CD4-positive, alpha-beta T cell (primary cell): ENCODE results near the gene CHIA. TPM values are rescaled to one million over a fixed set of nuclear protein-coding genes. Genes with fewer than 3 reads are reported as not detected.
"Not testable (repeated sequence)": the region's sequence is repeated elsewhere in the genome, so short reads cannot be mapped to it uniquely, and the experiment has no call there.

Experiments
- ATAC-seq: fragments of 200-7000 bp; cut with Tn5 transposase; one replicate; pipeline ENCODE4 v1.10.0; 2022; ENCODE audit warnings: mild to moderate bottlenecking; ENCODE audit not compliant: poor library complexity
- CTCF ChIA-PET: fragments of 350-600 bp; sonication (Branson Sonifier 250); formaldehyde crosslinking; loops from one replicate; lab custom pipeline; 2021; ENCODE audit warnings: antibody characterized with exemption, inconsistent platforms; lab: Charles Lee
- POLR2A ChIA-PET: fragments of 350-600 bp; sonication (Branson Sonifier 250); formaldehyde crosslinking; loops from one replicate; lab custom pipeline; 2021; ENCODE audit warnings: antibody characterized with exemption, inconsistent platforms; lab: Charles Lee
- DNase-seq, 14 experiments: peaks; one replicate each; pipeline ENCODE4 v3.0.0-alpha.2; 2013 to 2020; ENCODE audit warnings: mixed read lengths in 2 of 14
- H3K27ac ChIP-seq, 2 donors: one replicate each; pipeline versions ENCODE4 v1.5.1 to v1.7.0; 2013; ENCODE audit warnings: low read length in 2 of 2, low read depth in 1 of 2, mild to moderate bottlenecking in 1 of 2
- H3K27me3 ChIP-seq, 2 experiments: 1 replicate in 1 of 2; 2 replicates in 1 of 2; pipeline versions ENCODE4 v1.6.1 to v1.7.0; 2013; ENCODE audit warnings: low read length in 2 of 2, control low read depth in 1 of 2, mild to moderate bottlenecking in 1 of 2, moderate library complexity in 1 of 2; ENCODE audit not compliant: insufficient read depth in 2 of 2, control insufficient read depth in 1 of 2
- H3K36me3 ChIP-seq: one replicate; pipeline ENCODE4 v1.6.1; 2013; ENCODE audit warnings: low read length, control low read depth; ENCODE audit not compliant: insufficient read depth
- H3K4me1 ChIP-seq: one replicate; pipeline ENCODE4 v1.6.1; 2013; ENCODE audit warnings: low read length, control low read depth; ENCODE audit not compliant: insufficient read depth
- H3K4me3 ChIP-seq: one replicate; pipeline ENCODE4 v1.5.1; 2013; ENCODE audit warnings: mild to moderate bottlenecking, low read length, moderate library complexity
- H3K9me3 ChIP-seq, 2 experiments: 1 replicate in 1 of 2; 2 replicates in 1 of 2; pipeline versions ENCODE4 v1.6.1 to v1.7.0; 2013; ENCODE audit warnings: low read length in 2 of 2, mild to moderate bottlenecking in 2 of 2, control low read depth in 1 of 2, moderate library complexity in 1 of 2; ENCODE audit not compliant: control insufficient read depth in 1 of 2, insufficient read depth in 1 of 2
- H3K27ac Mint-ChIP-seq: one replicate; pipeline ENCODE4 v1.8.0; 2020; ENCODE audit warnings: mixed read lengths
- H3K27me3 Mint-ChIP-seq: one replicate; pipeline ENCODE4 v1.8.0; 2021; ENCODE audit warnings: mixed read lengths
- H3K36me3 Mint-ChIP-seq: one replicate; pipeline ENCODE4 v1.8.0; 2021; ENCODE audit warnings: low read depth, mixed read lengths
- H3K4me1 Mint-ChIP-seq: one replicate; pipeline ENCODE4 v1.8.0; 2021; ENCODE audit warnings: low read depth, mixed read lengths
- H3K4me3 Mint-ChIP-seq: one replicate; pipeline ENCODE4 v1.8.0; 2020; ENCODE audit warnings: mild to moderate bottlenecking, mixed read lengths
- H3K9me3 Mint-ChIP-seq: one replicate; pipeline ENCODE4 v1.8.0; 2020; ENCODE audit warnings: mixed read lengths
- CTCF ChIP-seq: fragments of 200-600 bp; IDR thresholded peaks from one replicate; pipeline ENCODE4 v1.8.0; 2022; ENCODE audit warnings: antibody characterized with exemption, mild to moderate bottlenecking
- intact Hi-C, 2 experiments: fragments of 100-400 bp; cut with DNase I in 1 of 2; cut with micrococcal nuclease in 1 of 2; formaldehyde crosslinking; loops; one replicate each; pipeline versions ENCODE4 v1.15.1 to v1.9.0; 2023 to 2025; cut with DNase I, micrococcal nuclease
- total RNA-seq, 174 experiments: library from RNA in 2 of 174; stranded (reverse) in 2 of 174; gene quantifications; one replicate each; pipeline ENCODE4 v1.2.3 and lab custom pipeline; 2021 to 2026

Gene CHIA
- total RNA-seq, 2 experiments from 2014 or later: not detected

- intact Hi-C loops: no loop called here
- POLR2A ChIA-PET: interaction anchor here (0.9 kb wide), 1 partner anchor 8 kb away, joined by 3 read pairs; no protein-coding TSS in a partner anchor
- H3K9me3 ChIP-seq: no peaks in the 10 kb centered on the region
Measured at GRCh38 chr1:111354584-111354983, 63.9 kb downstream of the CHIA start.

GRCh38 chr1:111358964-111359363, 68.3 kb downstream of the CHIA start:
- DNase-seq: no peak
- CTCF ChIA-PET: no interaction called here
- intact Hi-C loops: no loop called here
- no peak overlapping the region for H3K4me3 ChIP-seq
- H3K9me3 Mint-ChIP-seq: no peaks in the 10 kb centered on the region
- peaks cover 6% of the 10 kb centered on the region for H3K4me1 ChIP-seq
- peaks cover 26% of the 10 kb centered on the region for H3K4me1 Mint-ChIP-seq
- H3K27me3 ChIP-seq: no peaks in the 10 kb centered on the region
- no peak for ATAC-seq
- no peaks in the 10 kb centered on the region for H3K9me3 ChIP-seq
- no peaks in the 10 kb centered on the region for H3K36me3 Mint-ChIP-seq
- TF ChIP-seq CTCF: no peak
- no peak overlapping the region for H3K27ac Mint-ChIP-seq
- H3K4me3 Mint-ChIP-seq: no peak overlapping the region
- no peak overlapping the region for H3K27ac ChIP-seq
- no peaks in the 10 kb centered on the region for H3K27me3 Mint-ChIP-seq
- POLR2A ChIA-PET: no interaction called here
- no peaks in the 10 kb centered on the region for H3K36me3 ChIP-seq

More at GRCh38 chr1:111354584-111354983, 63.9 kb downstream of the CHIA start:
- CTCF ChIA-PET: no interaction called here
- Histone ChIP-seq H3K27ac (no peak overlapping the region), H3K27me3 (no peaks in the 10 kb centered on the region), H3K4me1 (peaks cover 7% of the 10 kb centered on the region), H3K4me3 (no peak overlapping the region), H3K36me3 (no peaks in the 10 kb centered on the region)
- Mint-ChIP-seq H3K4me3 (peak overlapping the region; percentile 16), H3K4me1 (peaks cover 32% of the 10 kb centered on the region), H3K9me3 (no peaks in the 10 kb centered on the region), H3K27ac (peak overlapping the region; percentile 60), H3K36me3 (no peaks in the 10 kb centered on the region), H3K27me3 (no peaks in the 10 kb centered on the region)
- no peak for TF ChIP-seq CTCF
- ATAC-seq (peak; percentile 87), DNase-seq (peak in 4 of 14 experiments; percentile 10 to 38 (median 24))

- no peaks in the 10 kb centered on the region for H3K36me3 Mint-ChIP-seq
- no peaks in the 10 kb centered on the region for H3K9me3 Mint-ChIP-seq
- ChIA-PET POLR2A (no interaction called here), CTCF (no interaction called here)
- H3K27me3 Mint-ChIP-seq: no peaks in the 10 kb centered on the region
- no peak for DNase-seq
- no peak overlapping the region for H3K27ac ChIP-seq
- no peak for ATAC-seq
- H3K27me3 ChIP-seq: no peaks in the 10 kb centered on the region
- peaks cover 2% of the 10 kb centered on the region for H3K4me1 ChIP-seq
- intact Hi-C loops: no loop called here
- TF ChIP-seq CTCF: no peak
- H3K4me3 Mint-ChIP-seq: no peak overlapping the region
- H3K4me3 ChIP-seq: no peak overlapping the region
- no peaks in the 10 kb centered on the region for H3K9me3 ChIP-seq
- H3K36me3 ChIP-seq: no peaks in the 10 kb centered on the region
- H3K27ac Mint-ChIP-seq: no peak overlapping the region
- H3K4me1 Mint-ChIP-seq: peaks cover 22% of the 10 kb centered on the region
Measured at GRCh38 chr1:111359376-111359775, 68.7 kb downstream of the CHIA start.

GRCh38 chr1:111360257-111360656, 69.6 kb downstream of the CHIA start:
- H3K27me3 ChIP-seq, H3K4me3 ChIP-seq, H3K27ac ChIP-seq, H3K4me3 Mint-ChIP-seq, H3K9me3 ChIP-seq, H3K27me3 Mint-ChIP-seq, H3K27ac Mint-ChIP-seq, DNase-seq, H3K36me3 Mint-ChIP-seq, CTCF ChIA-PET, H3K36me3 ChIP-seq, POLR2A ChIA-PET, H3K4me1 ChIP-seq, ATAC-seq, intact Hi-C loops, H3K9me3 Mint-ChIP-seq: not testable (repeated sequence)
- H3K4me1 Mint-ChIP-seq: peaks cover 13% of the 10 kb centered on the region
